ENCODE data around the gene GULP1.

Gene GULP1

GRCh38 chr2:188404341-188405004, 112.8 kb downstream of the GULP1 start:
- Histone ChIP-seq H3K14ac (ENCODE audit: low read length) (no peak overlapping the region), H2BK5ac (ENCODE audit: low read length) (no peak overlapping the region), H3K36me3 (replicated peaks in 1 of 2; ENCODE audit: control insufficient read depth in 2 of 2, insufficient read depth in 2 of 2, low read length in 2 of 2) (peaks cover 0 to 5% of the 10 kb centered on the region in 2 donors), H4K8ac (ENCODE audit: low read depth, low read length) (no peak overlapping the region), H2BK15ac (ENCODE audit: low read length) (no peak overlapping the region), H4K91ac (ENCODE audit: low read depth, low read length, poor library complexity) (no peak overlapping the region), H3K4me3 (ENCODE audit: low read length in 2 of 2) (no peak overlapping the region), H3K18ac (ENCODE audit: low read length) (no peak overlapping the region), H3K23ac (ENCODE audit: low read depth, low read length, poor library complexity) (no peak overlapping the region), H2BK12ac (ENCODE audit: low read length) (no peak overlapping the region), H3K9me3 (replicated peaks in 1 of 2; ENCODE audit: control insufficient read depth in 2 of 2, insufficient read depth in 1 of 2, low read depth in 1 of 2, low read length in 2 of 2) (peaks cover 13 to 36% of the 10 kb centered on the region in 2 donors), H3K27ac (replicated peaks; ENCODE audit: low read length) (no peak overlapping the region), H2AK5ac (ENCODE audit: low read depth, low read length) (no peak overlapping the region), H3K4me2 (ENCODE audit: insufficient read depth, low read length, poor library complexity, severe bottlenecking) (no peak overlapping the region), H3K4ac (ENCODE audit: low read length) (no peak overlapping the region), H3K79me1 (ENCODE audit: low read depth, low read length) (peaks cover 6% of the 10 kb centered on the region), H2AFZ (ENCODE audit: low read length) (no peak overlapping the region), H3K27me3 (ENCODE audit: control insufficient read depth in 3 of 3, insufficient read depth in 3 of 3, low read depth in 1 of 3, low read length in 3 of 3) (peaks cover 0 to 2% (median 0%) of the 10 kb centered on the region in 3 experiments), H2BK120ac (ENCODE audit: low read depth, low read length) (no peak overlapping the region), H3K9ac (ENCODE audit: low read depth, low read length, poor library complexity) (no peak overlapping the region), H3K4me1 (ENCODE audit: control insufficient read depth in 2 of 2, insufficient read depth in 1 of 2, low read depth in 1 of 2, low read length in 2 of 2) (no peaks in the 10 kb centered on the region)
- DNase-seq (ENCODE audit: low spot score), result no peak
- no CpG with 5 or more reads among the region's 5 CpGs for WGBS, 2 donors (ENCODE audit: extremely low coverage in 2 of 2, insufficient read length in 2 of 2, insufficient replicate concordance in 1 of 2)

- no peaks in the 10 kb centered on the region for H3K4me1 ChIP-seq (ENCODE audit: control insufficient read depth in 2 of 2, insufficient read depth in 1 of 2, low read depth in 1 of 2, low read length in 2 of 2)
- H3K36me3 ChIP-seq (replicated peaks in 1 of 2; ENCODE audit: control insufficient read depth in 2 of 2, insufficient read depth in 2 of 2, low read length in 2 of 2), result peaks cover 0 to 5% of the 10 kb centered on the region in 2 donors
- no peak overlapping the region for H3K14ac ChIP-seq (ENCODE audit: low read length)
- H3K9ac ChIP-seq (ENCODE audit: low read depth, low read length, poor library complexity), result no peak overlapping the region
- H2BK120ac ChIP-seq (ENCODE audit: low read depth, low read length), result no peak overlapping the region
- H3K18ac ChIP-seq (ENCODE audit: low read length), result no peak overlapping the region
- H4K8ac ChIP-seq (ENCODE audit: low read depth, low read length), result no peak overlapping the region
- peaks cover 0 to 2% (median 0%) of the 10 kb centered on the region in 3 experiments for H3K27me3 ChIP-seq (ENCODE audit: control insufficient read depth in 3 of 3, insufficient read depth in 3 of 3, low read depth in 1 of 3, low read length in 3 of 3)
- no peak overlapping the region for H3K4me3 ChIP-seq (ENCODE audit: low read length in 2 of 2)
- DNase-seq (ENCODE audit: low spot score), result no peak
- H3K9me3 ChIP-seq (replicated peaks in 1 of 2; ENCODE audit: control insufficient read depth in 2 of 2, insufficient read depth in 1 of 2, low read depth in 1 of 2, low read length in 2 of 2), result peaks cover 13 to 40% of the 10 kb centered on the region in 2 donors
- no peak overlapping the region for H3K23ac ChIP-seq (ENCODE audit: low read depth, low read length, poor library complexity)
- no peak overlapping the region for H2BK15ac ChIP-seq (ENCODE audit: low read length)
- H3K4ac ChIP-seq (ENCODE audit: low read length), result no peak overlapping the region
- WGBS, 2 donors (ENCODE audit: extremely low coverage in 2 of 2, insufficient read length in 2 of 2, insufficient replicate concordance in 1 of 2), result no CpG with 5 or more reads among the region's 1 CpG
- H2BK5ac ChIP-seq (ENCODE audit: low read length), result no peak overlapping the region
- no peak overlapping the region for H4K91ac ChIP-seq (ENCODE audit: low read depth, low read length, poor library complexity)
- peaks cover 6% of the 10 kb centered on the region for H3K79me1 ChIP-seq (ENCODE audit: low read depth, low read length)
- H3K27ac ChIP-seq (replicated peaks; ENCODE audit: low read length), result no peak overlapping the region
- H2BK12ac ChIP-seq (ENCODE audit: low read length), result no peak overlapping the region
- no peak overlapping the region for H2AK5ac ChIP-seq (ENCODE audit: low read depth, low read length)
- no peak overlapping the region for H3K4me2 ChIP-seq (ENCODE audit: insufficient read depth, low read length, poor library complexity, severe bottlenecking)
- no peak overlapping the region for H2AFZ ChIP-seq (ENCODE audit: low read length)
Observed at GRCh38 chr2:188406414-188406813, 114.7 kb downstream of the GULP1 start.

- Histone ChIP-seq H3K14ac (ENCODE audit: low read length) (no peak overlapping the region), H3K79me1 (ENCODE audit: low read depth, low read length) (peaks cover 2% of the 10 kb centered on the region), H3K9me3 (replicated peaks in 1 of 2; ENCODE audit: control insufficient read depth in 2 of 2, insufficient read depth in 1 of 2, low read depth in 1 of 2, low read length in 2 of 2) (peaks cover 3 to 40% of the 10 kb centered on the region in 2 donors), H3K4me1 (ENCODE audit: control insufficient read depth in 2 of 2, insufficient read depth in 1 of 2, low read depth in 1 of 2, low read length in 2 of 2) (peaks cover 0 to 2% of the 10 kb centered on the region in 2 donors), H3K4me2 (ENCODE audit: insufficient read depth, low read length, poor library complexity, severe bottlenecking) (no peak overlapping the region), H4K91ac (ENCODE audit: low read depth, low read length, poor library complexity) (no peak overlapping the region), H3K27ac (replicated peaks; ENCODE audit: low read length) (no peak overlapping the region), H3K9ac (ENCODE audit: low read depth, low read length, poor library complexity) (no peak overlapping the region), H2BK5ac (ENCODE audit: low read length) (no peak overlapping the region), H3K4me3 (ENCODE audit: low read length in 2 of 2) (no peak overlapping the region), H4K8ac (ENCODE audit: low read depth, low read length) (no peak overlapping the region), H3K4ac (ENCODE audit: low read length) (no peak overlapping the region), H2BK15ac (ENCODE audit: low read length) (no peak overlapping the region), H2BK12ac (ENCODE audit: low read length) (no peak overlapping the region), H2AFZ (ENCODE audit: low read length) (no peak overlapping the region), H2AK5ac (ENCODE audit: low read depth, low read length) (no peak overlapping the region), H3K36me3 (replicated peaks in 1 of 2; ENCODE audit: control insufficient read depth in 2 of 2, insufficient read depth in 2 of 2, low read length in 2 of 2) (peaks cover 0 to 2% of the 10 kb centered on the region in 2 donors), H2BK120ac (ENCODE audit: low read depth, low read length) (no peak overlapping the region), H3K27me3 (ENCODE audit: control insufficient read depth in 3 of 3, insufficient read depth in 3 of 3, low read depth in 1 of 3, low read length in 3 of 3) (no peaks in the 10 kb centered on the region), H3K23ac (ENCODE audit: low read depth, low read length, poor library complexity) (peak overlapping the region; percentile 1), H3K18ac (ENCODE audit: low read length) (no peak overlapping the region)
- no peak for DNase-seq (ENCODE audit: low spot score)
- no CpG with 5 or more reads among the region's 5 CpGs for WGBS, 2 donors (ENCODE audit: extremely low coverage in 2 of 2, insufficient read length in 2 of 2, insufficient replicate concordance in 1 of 2)
Observed at GRCh38 chr2:188410504-188411235, 119.0 kb downstream of the GULP1 start.

- Histone ChIP-seq H2BK15ac (ENCODE audit: low read length) (no peak overlapping the region), H3K4me1 (ENCODE audit: control insufficient read depth in 2 of 2, insufficient read depth in 1 of 2, low read depth in 1 of 2, low read length in 2 of 2) (peaks cover 0 to 7% of the 10 kb centered on the region in 2 donors), H4K91ac (ENCODE audit: low read depth, low read length, poor library complexity) (no peak overlapping the region), H2BK12ac (ENCODE audit: low read length) (no peak overlapping the region), H3K27me3 (ENCODE audit: control insufficient read depth in 3 of 3, insufficient read depth in 3 of 3, low read depth in 1 of 3, low read length in 3 of 3) (no peaks in the 10 kb centered on the region), H2BK120ac (ENCODE audit: low read depth, low read length) (no peak overlapping the region), H3K4ac (ENCODE audit: low read length) (no peak overlapping the region), H3K4me2 (ENCODE audit: insufficient read depth, low read length, poor library complexity, severe bottlenecking) (no peak overlapping the region), H3K79me1 (ENCODE audit: low read depth, low read length) (peaks cover 2% of the 10 kb centered on the region), H3K14ac (ENCODE audit: low read length) (no peak overlapping the region), H2AK5ac (ENCODE audit: low read depth, low read length) (no peak overlapping the region), H2BK5ac (ENCODE audit: low read length) (no peak overlapping the region), H3K18ac (ENCODE audit: low read length) (no peak overlapping the region), H3K27ac (replicated peaks; ENCODE audit: low read length) (no peak overlapping the region), H3K23ac (ENCODE audit: low read depth, low read length, poor library complexity) (no peak overlapping the region), H3K9ac (ENCODE audit: low read depth, low read length, poor library complexity) (no peak overlapping the region), H3K4me3 (ENCODE audit: low read length in 2 of 2) (no peak overlapping the region), H4K8ac (ENCODE audit: low read depth, low read length) (no peak overlapping the region), H2AFZ (ENCODE audit: low read length) (no peak overlapping the region), H3K9me3 (replicated peaks in 1 of 2; ENCODE audit: control insufficient read depth in 2 of 2, insufficient read depth in 1 of 2, low read depth in 1 of 2, low read length in 2 of 2) (peaks cover 3 to 26% of the 10 kb centered on the region in 2 donors), H3K36me3 (replicated peaks in 1 of 2; ENCODE audit: control insufficient read depth in 2 of 2, insufficient read depth in 2 of 2, low read length in 2 of 2) (peaks cover 0 to 2% of the 10 kb centered on the region in 2 donors)
- DNase-seq (ENCODE audit: low spot score), result no peak
- WGBS, 2 donors (ENCODE audit: extremely low coverage in 2 of 2, insufficient read length in 2 of 2, insufficient replicate concordance in 1 of 2), result no CpG with 5 or more reads among the region's 6 CpGs
Observed at GRCh38 chr2:188412190-188412589, 120.5 kb downstream of the GULP1 start.

Data from neuronal stem cell (in vitro differentiated cells).